HepG2 (cell line): ENCODE data around the gene ACSF3. TPM values are rescaled to one million over a fixed set of nuclear protein-coding genes. Genes with fewer than 3 reads are reported as not detected.
A peak's percentile ranks its signal among the peaks of the same experiment; 100 is the strongest.

Source experiments
- AHR ChIP-seq: IDR thresholded peaks from 2 replicates; pipeline ENCODE4 v1.6.1; 2018; ENCODE audit warnings: missing genetic modification reagents, missing compliant biosample characterization
- ATRX ChIP-seq: sonication (generic); formaldehyde crosslinking; IDR thresholded peaks from 2 replicates; pipeline ENCODE4 v1.4.0; 2020; ENCODE audit warnings: missing genetic modification reagents, borderline replicate concordance
- CEBPB ChIP-seq: IDR thresholded peaks from 2 replicates; pipeline ENCODE4 v1.6.1; 2011; ENCODE audit warnings: low read depth, low read length, improper control_type of control experiment, borderline replicate concordance
- CENPX ChIP-seq: sonication (generic); formaldehyde crosslinking; IDR thresholded peaks from 2 replicates; pipeline ENCODE4 v1.9.0; 2021; ENCODE audit warnings: mild to moderate bottlenecking, missing genetic modification reagents, moderate library complexity
- HOXA7 ChIP-seq: sonication (generic); formaldehyde crosslinking; IDR thresholded peaks from 2 replicates; pipeline ENCODE4 v1.8.1; 2022; ENCODE audit warnings: mild to moderate bottlenecking, missing genetic modification reagents, moderate library complexity
- KDM2A ChIP-seq: sonication (generic); formaldehyde crosslinking; IDR thresholded peaks from 2 replicates; pipeline ENCODE4 v1.4.0; 2020; ENCODE audit warnings: low read depth, missing genetic modification reagents, borderline replicate concordance
- LCORL ChIP-seq, 2 experiments: fragments of 450-650 bp in 1 of 2; sonication (generic) in 1 of 2; formaldehyde crosslinking in 1 of 2; IDR thresholded peaks; 2 replicates each; pipeline versions ENCODE4 v1.5.0 to v1.6.1; 2017 to 2020; ENCODE audit warnings: antibody characterized with exemption in 1 of 2, missing genetic modification reagents in 1 of 2
- MTA1 ChIP-seq: sonication (generic); formaldehyde crosslinking; IDR thresholded peaks from 2 replicates; pipeline ENCODE4 v1.4.0; 2020; ENCODE audit warnings: missing genetic modification reagents, mild to moderate bottlenecking, borderline replicate concordance
- PHF8 ChIP-seq: sonication (generic); formaldehyde crosslinking; IDR thresholded peaks from 2 replicates; pipeline ENCODE4 v1.5.0; 2020; ENCODE audit warnings: missing genetic modification reagents
- RBM39 ChIP-seq: fragments of 200-400 bp; formaldehyde crosslinking; IDR thresholded peaks from one replicate; pipeline ENCODE4 v1.6.1; 2018; ENCODE audit warnings: antibody characterized with exemption, mild to moderate bottlenecking, low read depth, low read length; ENCODE audit not compliant: poor library complexity, severe bottlenecking
- SOX6 ChIP-seq, 2 experiments: fragments of 450-650 bp in 1 of 2; sonication (generic) in 1 of 2; formaldehyde crosslinking in 1 of 2; IDR thresholded peaks; 2 replicates each; pipeline versions ENCODE4 v1.4.0 to v1.6.1; 2017 to 2020; ENCODE audit warnings: antibody characterized with exemption in 1 of 2, mild to moderate bottlenecking in 1 of 2, missing genetic modification reagents in 1 of 2
- SUZ12 ChIP-seq: fragments of 150-350 bp; IDR thresholded peaks from 2 replicates; pipeline ENCODE4 v1.6.1; 2014; ENCODE audit warnings: low read depth, low read length
- ZFX ChIP-seq: sonication (generic); formaldehyde crosslinking; IDR thresholded peaks from 2 replicates; pipeline ENCODE4 v1.4.0; 2020; ENCODE audit warnings: mild to moderate bottlenecking, low read depth, missing genetic modification reagents, moderate library complexity
- ZNF143 ChIP-seq: sonication (generic); formaldehyde crosslinking; IDR thresholded peaks from 2 replicates; pipeline ENCODE4 v1.4.0; 2020; ENCODE audit warnings: missing genetic modification reagents
- ZNF180 ChIP-seq: sonication (generic); formaldehyde crosslinking; IDR thresholded peaks from 2 replicates; pipeline ENCODE4 v1.4.0; 2020; ENCODE audit warnings: low read depth, missing genetic modification reagents, borderline replicate concordance
- ZNF652 ChIP-seq: IDR thresholded peaks from 2 replicates; pipeline ENCODE4 v1.6.1; 2016; ENCODE audit warnings: low read depth, borderline replicate concordance
- polyA plus RNA-seq, 8 experiments: library from polyadenylated mRNA; depleted of rRNA in 3 of 8; stranded (reverse) in 7 of 8; unstranded in 1 of 8; fragments of >200 nt; fragmentation: Illumina TruSeq in 4 of 8; extraction: Trizol in 4 of 8; gene quantifications; 2 replicates each; pipeline versions ENCODE4 v1.2.1 to v1.2.3, GENCODE V29; 2011 to 2016; ENCODE audit warnings: low read depth in 4 of 8, missing spikeins in 1 of 8, mixed read lengths in 1 of 8; ENCODE audit not compliant: insufficient read depth in 1 of 8
- total RNA-seq, 5 experiments: library from RNA; depleted of rRNA; stranded (reverse); fragments of >200 nt; fragmentation: Illumina TruSeq; extraction: Trizol; gene quantifications; 2 replicates each; pipeline ENCODE4 v1.2.3, GENCODE V29; 2016; ENCODE audit warnings: low read depth in 1 of 5
- TF ChIP-seq, protein P1 (sequence below): sonication (generic); formaldehyde crosslinking; IDR thresholded peaks from 2 replicates; pipeline ENCODE4 v1.4.0; 2020; ENCODE audit warnings: missing genetic modification reagents
- TF ChIP-seq, protein P2 (sequence below): sonication (generic); formaldehyde crosslinking; conservative IDR thresholded peaks from 2 replicates; pipeline ENCODE4 v1.4.0; 2020; ENCODE audit warnings: missing genetic modification reagents
- TF ChIP-seq, protein P3 (sequence below): sonication (generic); formaldehyde crosslinking; IDR thresholded peaks from 2 replicates; pipeline ENCODE4 v1.4.0; 2020; ENCODE audit warnings: mild to moderate bottlenecking, missing genetic modification reagents

The ACSF3 gene
- total and polyA plus RNA-seq, 2 of the 13 experiments (the other 11 are each of a cell fraction or from before 2014, with no cell fraction given) = 14.9 to 30.6 TPM

DNA sequence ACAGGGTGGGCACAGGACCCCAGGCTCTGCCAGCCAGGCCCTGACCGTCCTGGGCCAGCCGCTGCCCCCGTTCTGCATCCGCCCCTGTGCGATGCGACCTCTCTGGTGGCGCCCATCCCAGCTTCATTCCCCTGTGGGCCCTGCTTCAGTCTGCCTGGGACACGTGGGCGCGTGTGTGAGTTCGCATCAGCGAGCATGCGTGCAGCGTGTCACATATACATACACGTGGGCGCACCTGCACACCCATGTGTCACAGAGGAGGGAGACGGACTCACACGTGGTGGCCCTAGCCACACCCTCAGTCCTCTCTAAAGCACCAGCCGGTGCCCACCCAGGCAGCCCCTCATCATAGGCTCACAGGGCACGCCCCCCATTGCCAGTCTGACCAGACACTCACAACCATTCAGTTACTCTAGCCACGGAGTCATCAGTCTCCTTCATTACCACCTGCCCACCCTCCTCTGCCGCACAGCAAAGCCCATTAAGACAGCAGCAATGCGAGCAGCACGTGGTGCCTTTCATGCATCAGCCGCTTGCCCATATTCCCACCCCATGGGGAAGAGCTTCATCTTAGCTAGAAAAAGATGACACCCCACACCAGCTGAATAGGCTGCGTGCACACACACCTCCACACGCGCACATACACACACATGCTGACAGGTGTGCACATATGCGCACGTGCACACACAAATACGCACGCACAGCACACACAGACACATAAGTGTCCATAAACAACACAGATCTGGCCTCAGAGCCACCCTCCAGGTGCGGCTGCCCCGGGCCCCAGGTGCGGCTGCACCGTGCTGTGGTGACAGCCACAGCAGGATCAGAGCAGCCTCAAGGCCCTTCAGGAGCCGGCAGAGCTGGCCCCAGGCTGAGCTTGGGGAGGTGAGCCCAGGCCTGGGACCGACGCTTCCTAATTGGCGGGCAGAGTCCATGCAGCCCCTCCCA, 68.4 kb downstream of the ACSF3 start (continued):
- TF ChIP-seq HOXA7 (CRISPR knock-in tag) = no peak
- TF ChIP-seq, protein P1, sequence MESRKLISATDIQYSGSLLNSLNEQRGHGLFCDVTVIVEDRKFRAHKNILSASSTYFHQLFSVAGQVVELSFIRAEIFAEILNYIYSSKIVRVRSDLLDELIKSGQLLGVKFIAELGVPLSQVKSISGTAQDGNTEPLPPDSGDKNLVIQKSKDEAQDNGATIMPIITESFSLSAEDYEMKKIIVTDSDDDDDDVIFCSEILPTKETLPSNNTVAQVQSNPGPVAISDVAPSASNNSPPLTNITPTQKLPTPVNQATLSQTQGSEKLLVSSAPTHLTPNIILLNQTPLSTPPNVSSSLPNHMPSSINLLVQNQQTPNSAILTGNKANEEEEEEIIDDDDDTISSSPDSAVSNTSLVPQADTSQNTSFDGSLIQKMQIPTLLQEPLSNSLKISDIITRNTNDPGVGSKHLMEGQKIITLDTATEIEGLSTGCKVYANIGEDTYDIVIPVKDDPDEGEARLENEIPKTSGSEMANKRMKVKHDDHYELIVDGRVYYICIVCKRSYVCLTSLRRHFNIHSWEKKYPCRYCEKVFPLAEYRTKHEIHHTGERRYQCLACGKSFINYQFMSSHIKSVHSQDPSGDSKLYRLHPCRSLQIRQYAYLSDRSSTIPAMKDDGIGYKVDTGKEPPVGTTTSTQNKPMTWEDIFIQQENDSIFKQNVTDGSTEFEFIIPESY = peak; percentile 68; the same call in 1 of the 2 replicates
- no peak for TF ChIP-seq ZNF652
- TF ChIP-seq MTA1 (CRISPR knock-in tag) = no peak
- TF ChIP-seq CEBPB = no peak
- TF ChIP-seq KDM2A (CRISPR knock-in tag) = no peak
- no peak for TF ChIP-seq LCORL (IDR thresholded peaks at IDR 0.05)
- TF ChIP-seq LCORL (CRISPR knock-in tag; IDR thresholded peaks at IDR 0.05) = 0 out of 2 replicates have a peak, but pooled peaks have one; percentile 25
- no peak for TF ChIP-seq CENPX
- no peak for TF ChIP-seq ZNF143 (CRISPR knock-in tag)
- TF ChIP-seq SOX6 (IDR thresholded peaks at IDR 0.05) = no peak
- no peak for TF ChIP-seq SOX6 (CRISPR knock-in tag; IDR thresholded peaks at IDR 0.05)
- 0 out of 2 replicates have a peak, but pooled peaks have one; percentile 2 for TF ChIP-seq PHF8 (CRISPR knock-in tag)
- TF ChIP-seq ZFX (CRISPR knock-in tag) = 0 out of 2 replicates have a peak, but pooled peaks have one; percentile 19
- TF ChIP-seq RBM39 = no peak
- no peak for TF ChIP-seq SUZ12
- TF ChIP-seq, protein P2, sequence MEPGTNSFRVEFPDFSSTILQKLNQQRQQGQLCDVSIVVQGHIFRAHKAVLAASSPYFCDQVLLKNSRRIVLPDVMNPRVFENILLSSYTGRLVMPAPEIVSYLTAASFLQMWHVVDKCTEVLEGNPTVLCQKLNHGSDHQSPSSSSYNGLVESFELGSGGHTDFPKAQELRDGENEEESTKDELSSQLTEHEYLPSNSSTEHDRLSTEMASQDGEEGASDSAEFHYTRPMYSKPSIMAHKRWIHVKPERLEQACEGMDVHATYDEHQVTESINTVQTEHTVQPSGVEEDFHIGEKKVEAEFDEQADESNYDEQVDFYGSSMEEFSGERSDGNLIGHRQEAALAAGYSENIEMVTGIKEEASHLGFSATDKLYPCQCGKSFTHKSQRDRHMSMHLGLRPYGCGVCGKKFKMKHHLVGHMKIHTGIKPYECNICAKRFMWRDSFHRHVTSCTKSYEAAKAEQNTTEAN (CRISPR knock-in tag) = no peak
- TF ChIP-seq, protein P3, sequence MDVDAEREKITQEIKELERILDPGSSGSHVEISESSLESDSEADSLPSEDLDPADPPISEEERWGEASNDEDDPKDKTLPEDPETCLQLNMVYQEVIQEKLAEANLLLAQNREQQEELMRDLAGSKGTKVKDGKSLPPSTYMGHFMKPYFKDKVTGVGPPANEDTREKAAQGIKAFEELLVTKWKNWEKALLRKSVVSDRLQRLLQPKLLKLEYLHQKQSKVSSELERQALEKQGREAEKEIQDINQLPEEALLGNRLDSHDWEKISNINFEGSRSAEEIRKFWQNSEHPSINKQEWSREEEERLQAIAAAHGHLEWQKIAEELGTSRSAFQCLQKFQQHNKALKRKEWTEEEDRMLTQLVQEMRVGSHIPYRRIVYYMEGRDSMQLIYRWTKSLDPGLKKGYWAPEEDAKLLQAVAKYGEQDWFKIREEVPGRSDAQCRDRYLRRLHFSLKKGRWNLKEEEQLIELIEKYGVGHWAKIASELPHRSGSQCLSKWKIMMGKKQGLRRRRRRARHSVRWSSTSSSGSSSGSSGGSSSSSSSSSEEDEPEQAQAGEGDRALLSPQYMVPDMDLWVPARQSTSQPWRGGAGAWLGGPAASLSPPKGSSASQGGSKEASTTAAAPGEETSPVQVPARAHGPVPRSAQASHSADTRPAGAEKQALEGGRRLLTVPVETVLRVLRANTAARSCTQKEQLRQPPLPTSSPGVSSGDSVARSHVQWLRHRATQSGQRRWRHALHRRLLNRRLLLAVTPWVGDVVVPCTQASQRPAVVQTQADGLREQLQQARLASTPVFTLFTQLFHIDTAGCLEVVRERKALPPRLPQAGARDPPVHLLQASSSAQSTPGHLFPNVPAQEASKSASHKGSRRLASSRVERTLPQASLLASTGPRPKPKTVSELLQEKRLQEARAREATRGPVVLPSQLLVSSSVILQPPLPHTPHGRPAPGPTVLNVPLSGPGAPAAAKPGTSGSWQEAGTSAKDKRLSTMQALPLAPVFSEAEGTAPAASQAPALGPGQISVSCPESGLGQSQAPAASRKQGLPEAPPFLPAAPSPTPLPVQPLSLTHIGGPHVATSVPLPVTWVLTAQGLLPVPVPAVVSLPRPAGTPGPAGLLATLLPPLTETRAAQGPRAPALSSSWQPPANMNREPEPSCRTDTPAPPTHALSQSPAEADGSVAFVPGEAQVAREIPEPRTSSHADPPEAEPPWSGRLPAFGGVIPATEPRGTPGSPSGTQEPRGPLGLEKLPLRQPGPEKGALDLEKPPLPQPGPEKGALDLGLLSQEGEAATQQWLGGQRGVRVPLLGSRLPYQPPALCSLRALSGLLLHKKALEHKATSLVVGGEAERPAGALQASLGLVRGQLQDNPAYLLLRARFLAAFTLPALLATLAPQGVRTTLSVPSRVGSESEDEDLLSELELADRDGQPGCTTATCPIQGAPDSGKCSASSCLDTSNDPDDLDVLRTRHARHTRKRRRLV (CRISPR knock-in tag) = no peak
- TF ChIP-seq AHR = 0 out of 2 replicates have a peak, but pooled peaks have one; percentile 40
- no peak for TF ChIP-seq ATRX (CRISPR knock-in tag)
- TF ChIP-seq ZNF180 (CRISPR knock-in tag) = no peak
